Hippocampal formation (tissue), 2 donors: Measurements from ENCODE around the gene ANO3.
"Not testable (repeated sequence)": the region's sequence is repeated elsewhere in the genome, so short reads cannot be mapped to it uniquely, and the experiment has no call there.

ENCODE experiments used
- DNase-seq, 2 donors: peaks; one replicate each; lab custom pipeline; 2025; lab: John Stamatoyannopoulos, UW

The ANO3 gene

GRCh38 chr11:26575946-26576345 lies 244.0 kb downstream of the ANO3 start:
- DNase-seq = no peak

- DNase-seq = no peak
Observed at GRCh38 chr11:26578998-26579661, 247.2 kb downstream of the ANO3 start.

GRCh38 chr11:26579683-26580082 lies 247.8 kb downstream of the ANO3 start:
- no peak for DNase-seq

GRCh38 chr11:26580929-26581328 lies 249.0 kb downstream of the ANO3 start:
- DNase-seq = no peak

GRCh38 chr11:26583550-26583949 lies 251.6 kb downstream of the ANO3 start:
- DNase-seq = no peak

GRCh38 chr11:26584818-26585217 lies 252.9 kb downstream of the ANO3 start:
- no peak for DNase-seq

- no peak for DNase-seq
Observed at GRCh38 chr11:26587073-26587472, 255.1 kb downstream of the ANO3 start.

GRCh38 chr11:26593691-26594090 lies 261.8 kb downstream of the ANO3 start:
- no peak for DNase-seq

GRCh38 chr11:26595207-26595865 lies 263.4 kb downstream of the ANO3 start:
- DNase-seq = not testable (repeated sequence)

GRCh38 chr11:26597049-26597689 lies 265.2 kb downstream of the ANO3 start:
- DNase-seq = not testable (repeated sequence)

GRCh38 chr11:26597899-26598298 lies 266.0 kb downstream of the ANO3 start:
- no peak for DNase-seq

GRCh38 chr11:26599425-26599824 lies 267.5 kb downstream of the ANO3 start:
- DNase-seq = no peak

GRCh38 chr11:26599876-26600434 lies 268.0 kb downstream of the ANO3 start:
- no peak for DNase-seq

- no peak for DNase-seq
Observed at GRCh38 chr11:26607725-26608506, 276.0 kb downstream of the ANO3 start.

GRCh38 chr11:26608507-26609146 lies 276.7 kb downstream of the ANO3 start:
- DNase-seq = no peak

GRCh38 chr11:26613759-26614158 lies 281.8 kb downstream of the ANO3 start:
- DNase-seq = no peak

GRCh38 chr11:26618441-26618840 lies 286.5 kb downstream of the ANO3 start:
- no peak for DNase-seq

GRCh38 chr11:26620282-26621045 lies 288.5 kb downstream of the ANO3 start:
- no peak for DNase-seq

GRCh38 chr11:26621132-26621531 lies 289.2 kb downstream of the ANO3 start:
- no peak for DNase-seq

GRCh38 chr11:26622181-26622580 lies 290.3 kb downstream of the ANO3 start:
- no peak for DNase-seq
